Measurements from ENCODE around the gene ADGRL2.

The ADGRL2 gene
- total RNA-seq, result 0.09 to 0.30 reads per million in 2 experiments

DNA sequence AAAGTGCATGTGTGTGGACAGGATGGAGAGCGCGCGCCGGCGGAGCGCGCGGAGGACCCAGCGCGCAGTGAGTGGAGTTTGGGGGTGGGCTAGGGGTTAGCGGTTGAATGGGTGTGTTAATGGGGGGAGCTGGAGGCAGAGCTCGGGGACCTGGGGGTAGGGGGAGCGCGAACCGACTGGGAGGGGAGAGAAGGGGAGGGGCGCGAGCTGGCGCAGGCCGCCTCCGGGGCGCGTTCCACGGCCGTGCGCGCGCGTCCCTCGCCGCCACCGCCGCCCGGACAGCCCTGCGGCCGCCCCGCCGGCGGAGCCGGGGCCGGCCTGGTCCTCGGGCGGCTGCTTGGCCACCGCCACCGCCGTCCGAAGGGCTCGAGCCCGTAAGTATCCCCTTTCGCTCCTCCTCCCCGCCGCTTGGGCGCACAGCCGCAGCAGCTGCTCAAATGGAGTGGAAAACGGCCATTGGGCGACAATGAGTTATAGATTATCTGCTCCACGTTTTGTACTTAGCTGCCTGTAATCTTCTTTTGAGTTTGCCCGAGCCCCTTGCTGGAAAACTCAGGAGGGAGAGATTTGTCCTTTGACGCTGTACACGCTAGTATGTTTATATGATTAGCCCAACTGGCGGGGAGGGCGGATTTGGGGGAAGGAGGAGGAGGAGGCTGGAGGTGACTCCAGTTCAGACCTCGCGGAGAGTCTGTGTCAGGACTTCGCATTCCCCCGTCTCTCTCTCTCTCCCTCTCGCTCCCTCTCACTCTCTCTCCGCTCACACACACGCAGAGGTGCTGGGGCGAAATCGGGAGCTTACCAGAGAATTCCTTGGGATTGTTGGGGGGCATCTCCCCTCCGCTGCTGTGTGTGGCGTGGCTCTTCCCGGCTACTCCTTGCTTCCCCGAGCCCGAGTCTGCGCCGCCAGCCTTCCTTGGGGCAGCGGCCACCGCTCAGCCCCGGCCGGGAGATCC lies at the start of gene ADGRL2:
Gene ADGRL2 (plus strand): TSS at position 240 of the 956 bp plus-strand sequence. CDS start 36,051 bp downstream, outside the sequence.
- no peak for DNase-seq (ENCODE audit: low read depth)

GRCh38 chr1:81752840-81753239 lies 47.9 kb upstream of the ADGRL2 start:
- no peak for DNase-seq (ENCODE audit: low read depth)

- no peak for DNase-seq (ENCODE audit: low read depth)
These were observed 46.3 kb upstream of the ADGRL2 start for GRCh38 chr1:81754424-81754823.

DNA sequence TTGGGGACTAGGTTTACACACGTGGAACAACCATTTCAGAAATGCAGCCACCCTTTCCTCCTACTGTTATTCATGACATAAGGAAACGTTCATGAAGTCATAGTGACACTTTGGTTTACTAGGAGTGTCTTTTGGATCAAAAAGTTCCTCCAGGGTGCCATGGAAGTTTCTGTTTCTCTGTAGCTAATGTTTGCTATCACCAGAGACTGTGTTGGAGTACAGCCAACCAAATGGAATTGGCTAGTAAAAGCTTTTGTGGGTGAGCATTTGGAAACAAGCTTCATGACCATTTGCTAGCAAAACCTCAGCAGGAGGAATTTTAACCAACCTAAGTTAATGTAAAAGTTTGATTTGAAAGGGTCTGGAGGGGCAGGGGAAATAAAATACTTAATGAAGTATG lies 43.9 kb upstream of the ADGRL2 start:
- no peak for DNase-seq (ENCODE audit: low read depth)

- no peak for DNase-seq (ENCODE audit: low read depth)
These were observed 43.2 kb upstream of the ADGRL2 start for GRCh38 chr1:81757398-81758020.

DNA sequence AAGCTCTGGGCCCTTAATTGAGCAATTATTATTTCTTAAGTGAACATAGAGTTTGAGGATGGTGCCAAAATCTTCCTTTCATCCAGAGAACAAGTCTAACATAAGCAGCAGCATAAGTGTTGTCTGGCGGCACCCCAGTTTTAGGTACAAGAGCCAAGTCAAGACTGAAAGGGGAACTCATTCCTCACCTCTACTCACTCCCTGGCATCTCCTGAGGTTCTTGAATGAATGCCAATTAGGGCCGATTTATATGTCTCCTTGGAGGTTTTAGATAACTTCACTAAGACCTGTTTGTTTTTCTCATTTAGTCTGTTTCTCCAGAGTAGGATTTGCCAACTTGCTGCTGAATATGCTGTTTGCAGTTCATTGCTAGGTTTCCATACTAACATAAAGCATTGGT lies 42.6 kb upstream of the ADGRL2 start:
- no peak for DNase-seq (ENCODE audit: low read depth)

- no peak for DNase-seq (ENCODE audit: low read depth)
These were observed 40.1 kb upstream of the ADGRL2 start for GRCh38 chr1:81760477-81761097.

GRCh38 chr1:81775510-81775909 lies 25.2 kb upstream of the ADGRL2 start:
- no peak for DNase-seq (ENCODE audit: low read depth)

- no peak for DNase-seq (ENCODE audit: low read depth)
These were observed 19.9 kb upstream of the ADGRL2 start for GRCh38 chr1:81780705-81781454.

DNA sequence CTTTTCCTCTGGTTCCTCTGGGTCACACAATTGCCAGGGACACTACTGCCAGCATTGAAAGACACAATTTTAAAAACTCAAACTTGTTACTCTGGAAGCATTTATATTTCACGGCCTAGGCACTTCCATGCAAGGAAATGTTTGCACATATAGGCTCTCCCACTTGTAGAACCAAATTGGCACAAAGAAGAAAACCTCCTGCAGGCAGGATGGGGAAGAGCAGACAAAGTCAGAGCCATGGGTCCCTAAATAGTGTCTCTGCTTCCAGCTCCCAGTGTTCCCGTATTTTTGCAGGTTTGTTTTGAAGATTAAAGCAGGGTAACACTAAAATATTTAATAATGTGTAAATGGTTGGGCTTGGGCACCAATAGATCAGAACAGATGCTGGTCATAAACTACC lies 19.0 kb upstream of the ADGRL2 start:
- no peak for DNase-seq (ENCODE audit: low read depth)

- no peak for DNase-seq (ENCODE audit: low read depth)
These were observed 8.6 kb upstream of the ADGRL2 start for GRCh38 chr1:81792184-81792583.

- DNase-seq (ENCODE audit: low read depth), result no peak
These were observed 3.0 kb upstream of the ADGRL2 start for GRCh38 chr1:81797701-81798100.

GRCh38 chr1:81799939-81800694 lies 617 bp upstream of the ADGRL2 start:
- no peak for DNase-seq (ENCODE audit: low read depth)

DNA sequence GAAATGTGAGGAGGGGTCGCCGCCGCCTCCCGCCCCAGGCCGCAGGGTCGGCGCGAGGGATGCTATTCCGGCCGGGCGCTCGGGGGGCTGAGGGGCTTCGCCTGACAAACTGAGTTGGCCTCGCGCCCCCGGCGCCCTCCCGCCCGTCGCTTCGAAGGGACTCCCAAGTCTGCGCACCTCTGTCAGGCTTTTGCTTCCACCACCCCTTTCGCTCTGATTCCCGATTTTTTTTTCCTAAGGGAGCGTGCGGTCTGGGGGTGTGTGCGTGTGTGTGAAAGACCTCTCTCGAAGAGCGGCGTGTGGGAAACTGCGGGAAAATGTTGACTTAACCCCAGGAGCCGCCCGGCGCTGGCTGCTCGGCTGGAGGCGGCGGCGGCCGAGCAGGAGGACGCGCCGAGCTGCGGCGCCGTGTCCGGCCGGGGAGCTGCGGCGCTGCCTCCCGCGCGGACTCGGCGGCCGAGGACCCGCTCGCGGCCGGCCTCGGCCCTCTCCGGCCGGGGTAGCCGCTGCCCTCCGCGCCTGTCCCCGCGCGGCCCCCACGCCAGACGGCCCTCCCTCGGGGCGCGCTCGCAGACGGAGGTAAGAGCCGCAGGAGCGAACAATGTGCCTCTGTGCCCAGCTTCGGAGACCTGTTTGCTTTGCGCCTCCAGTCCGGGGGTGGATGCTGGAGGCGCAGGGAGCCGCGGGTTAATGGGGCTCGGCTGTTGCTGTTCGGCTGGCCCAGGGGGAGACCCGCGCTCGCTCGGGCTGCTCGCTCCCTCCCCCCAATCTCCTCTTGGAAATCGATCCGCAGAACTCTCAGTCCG lies 1.1 kb downstream of the ADGRL2 start:
- no peak for DNase-seq (ENCODE audit: low read depth)

- no peak for DNase-seq (ENCODE audit: low read depth)
These were observed 1.6 kb downstream of the ADGRL2 start for GRCh38 chr1:81802457-81802706.

DNA sequence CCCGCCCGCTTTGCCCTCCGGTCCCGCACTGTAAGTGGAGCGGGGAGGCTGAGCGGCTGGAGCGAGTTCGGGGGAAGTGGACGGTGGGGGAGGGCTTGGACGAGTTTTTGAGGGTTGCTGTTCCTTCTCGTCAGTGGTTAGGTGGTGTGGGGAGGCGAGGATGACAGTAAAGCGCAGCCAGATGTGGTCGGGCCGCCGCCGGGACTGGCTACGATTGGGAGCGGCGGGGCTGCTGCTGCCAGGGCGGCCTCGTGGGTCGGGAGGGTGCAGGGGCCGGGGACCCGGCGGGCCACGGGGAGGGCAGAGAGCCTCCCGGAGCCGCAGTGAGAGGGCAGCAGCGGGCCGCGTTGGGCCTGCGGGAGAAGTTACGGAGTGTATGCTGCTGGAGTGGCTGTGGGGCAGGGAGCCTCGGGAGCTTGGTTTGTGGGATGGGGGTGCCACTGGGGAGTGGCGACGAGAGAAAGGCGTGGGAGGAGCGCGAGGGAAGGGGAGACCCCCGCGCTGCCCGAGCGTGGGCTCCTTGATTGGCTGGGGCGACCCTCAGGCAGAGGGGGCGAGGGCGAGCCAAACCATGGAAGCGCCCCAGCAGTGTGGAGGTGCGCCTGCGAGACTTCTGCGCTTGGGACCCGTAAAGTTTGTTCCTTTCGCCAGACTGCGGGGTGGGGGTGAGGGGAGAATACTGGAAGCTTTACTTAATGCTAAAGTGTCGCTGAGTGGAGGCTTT lies 2.1 kb downstream of the ADGRL2 start:
- no peak for DNase-seq (ENCODE audit: low read depth)

DNA sequence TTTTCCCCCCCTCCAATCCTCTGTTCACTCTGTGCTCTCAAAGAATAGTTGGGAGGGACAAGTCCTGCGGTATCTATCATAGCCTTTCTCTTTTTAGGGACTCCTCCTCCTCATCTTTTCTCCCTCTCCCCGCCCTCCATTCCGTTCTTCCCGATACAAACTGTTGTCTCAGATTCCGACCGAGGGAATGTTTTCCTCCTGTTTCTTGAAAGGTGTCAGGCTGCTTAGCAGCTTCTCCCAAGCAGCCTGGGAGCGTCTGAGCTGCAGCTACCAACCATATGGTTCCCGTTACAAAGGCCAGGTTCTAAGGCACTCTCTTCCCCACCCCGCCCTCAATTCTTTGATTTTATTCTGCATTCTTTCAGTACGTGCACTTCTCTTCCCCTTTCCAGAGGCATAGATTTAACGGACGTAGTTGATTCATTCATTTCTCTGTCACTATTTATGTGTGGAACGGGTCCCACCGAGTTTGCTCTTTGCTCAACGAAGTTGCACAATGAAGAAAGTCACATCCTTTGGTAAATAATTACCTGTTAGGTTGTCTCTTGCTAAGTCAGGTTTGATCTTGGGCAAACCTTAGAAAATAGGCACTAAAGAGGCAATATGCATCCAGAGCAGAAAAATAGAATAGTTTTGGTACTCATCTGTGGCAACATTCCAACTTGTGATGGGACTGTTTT lies 2.8 kb downstream of the ADGRL2 start:
- DNase-seq (ENCODE audit: low read depth), result no peak

DNA sequence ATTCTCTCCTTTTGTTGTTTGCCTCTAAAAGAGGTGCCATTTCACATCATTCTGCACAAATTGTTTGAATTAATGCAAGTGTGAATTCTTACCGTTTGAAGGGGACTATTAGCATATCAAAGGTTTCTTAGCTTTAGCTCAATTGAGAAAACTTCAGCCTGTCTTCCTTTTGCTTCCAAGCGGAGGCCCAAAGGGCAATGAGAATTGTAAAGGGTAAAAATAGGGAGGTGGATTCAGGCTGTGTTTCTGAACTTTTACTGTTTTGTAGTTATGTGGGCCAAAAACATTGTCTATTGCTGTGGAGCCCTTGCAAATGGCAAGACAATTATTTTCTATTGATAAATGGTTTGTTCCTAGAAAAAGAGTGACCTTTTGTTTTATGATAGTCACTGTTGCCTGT lies 3.6 kb downstream of the ADGRL2 start:
- DNase-seq (ENCODE audit: low read depth), result no peak
